Endothelial cell of umbilical vein (primary cell): ENCODE data around the gene HIRA. TPM values are rescaled to one million over a fixed set of nuclear protein-coding genes. Genes with fewer than 3 reads are reported as not detected.

Source experiments
- BruUV-seq: library from RNA; stranded (reverse); fragments of 400-500 nt; replicated peaks from 2 replicates; lab custom pipeline; 2021; lab: Mats Ljungman, UMichigan
- CTCF ChIA-PET: fragments of 300-600, 350-600 bp; sonication (Branson Sonifier 250); formaldehyde crosslinking; loops from one replicate; lab custom pipeline; 2021; ENCODE audit warnings: antibody characterized with exemption, inconsistent platforms; lab: Charles Lee
- POLR2A ChIA-PET: fragments of 300-600, 350-600 bp; sonication (Branson Sonifier 250); formaldehyde crosslinking; loops from one replicate; lab custom pipeline; 2021; ENCODE audit warnings: antibody characterized with exemption, inconsistent platforms; lab: Charles Lee
- DNase-seq: peaks from one replicate; pipeline ENCODE4 v3.0.0-alpha.2; 2011; ENCODE audit warnings: low read depth, low spot score
- FAIRE-seq: peaks from 2 replicates; lab custom pipeline; 2011; peaks lifted over from hg19 to GRCh38; lab: Jason Lieb, UNC
- H2AFZ ChIP-seq: 2 replicates; pipeline ENCODE4 v1.6.0; 2012; ENCODE audit warnings: low read depth, low read length, control low read depth, inconsistent platforms
- H3K27ac ChIP-seq: 2 replicates; pipeline ENCODE4 v1.5.1; 2011; ENCODE audit warnings: low read depth, mild to moderate bottlenecking, control low read depth, low read length, moderate library complexity; ENCODE audit not compliant: insufficient read depth
- H3K27me3 ChIP-seq, 2 experiments: 2 replicates each; pipeline versions ENCODE4 v1.6.0 to v1.6.1; 2011; ENCODE audit warnings: low read length in 2 of 2, mixed read lengths in 1 of 2; ENCODE audit not compliant: control insufficient read depth in 2 of 2, insufficient read depth in 2 of 2
- H3K36me3 ChIP-seq, 2 experiments: 2 replicates in 1 of 2; 3 replicates in 1 of 2; pipeline ENCODE4 v1.5.1; 2011; ENCODE audit warnings: low read length in 2 of 2, mild to moderate bottlenecking in 1 of 2, moderate library complexity in 1 of 2; ENCODE audit not compliant: control insufficient read depth in 2 of 2, insufficient read depth in 2 of 2; ENCODE audit errors: extremely low read depth in 1 of 2
- H3K4me1 ChIP-seq: 3 replicates; pipeline ENCODE4 v1.5.1; 2011; ENCODE audit warnings: mild to moderate bottlenecking, low read length; ENCODE audit not compliant: control insufficient read depth, insufficient read depth; ENCODE audit errors: extremely low read depth
- H3K4me2 ChIP-seq: 2 replicates; pipeline ENCODE4 v1.6.1; 2011; ENCODE audit warnings: low read length, control low read depth, mixed read lengths; ENCODE audit not compliant: insufficient read depth
- H3K4me3 ChIP-seq, 3 experiments: fragments of 200-600 bp in 1 of 3; sonication (generic), shearing (Covaris generic) in 1 of 3; replicated peaks in 1 of 3; 2 replicates each; pipeline ENCODE4 v1.5.1; 2011 to 2016; ENCODE audit warnings: control low read depth in 3 of 3, low read length in 3 of 3, mild to moderate bottlenecking in 2 of 3, inconsistent platforms in 1 of 3, low read depth in 1 of 3, moderate library complexity in 1 of 3; ENCODE audit not compliant: insufficient read depth in 1 of 3
- H3K79me2 ChIP-seq: 2 replicates; pipeline ENCODE4 v1.6.0; 2012; ENCODE audit warnings: low read length, inconsistent platforms; ENCODE audit not compliant: control insufficient read depth, insufficient read depth
- H3K9ac ChIP-seq: replicated peaks from 2 replicates; pipeline ENCODE3; 2011; ENCODE audit warnings: low read length, control low read depth; ENCODE audit not compliant: insufficient read depth; ENCODE audit errors: extremely low read depth
- H3K9me1 ChIP-seq: replicated peaks from 3 replicates; pipeline ENCODE4 v1.6.0; 2011; ENCODE audit warnings: mild to moderate bottlenecking, low read length; ENCODE audit not compliant: control insufficient read depth, insufficient read depth; ENCODE audit errors: extremely low read depth
- H3K9me3 ChIP-seq: replicated peaks from 2 replicates; pipeline ENCODE4 v1.5.1; 2012; ENCODE audit warnings: low read length, inconsistent platforms; ENCODE audit not compliant: control insufficient read depth, insufficient read depth
- H4K20me1 ChIP-seq: replicated peaks from 2 replicates; pipeline ENCODE3; 2011; ENCODE audit warnings: mild to moderate bottlenecking, low read length; ENCODE audit not compliant: control insufficient read depth, insufficient read depth; ENCODE audit errors: extremely low read depth
- EZH2 ChIP-seq: IDR thresholded peaks from 2 replicates; pipeline ENCODE4 v1.6.1; 2012; ENCODE audit warnings: borderline replicate concordance, low read depth, mild to moderate bottlenecking, moderate library complexity, low read length, inconsistent platforms; ENCODE audit not compliant: severe bottlenecking
- FOS ChIP-seq: IDR thresholded peaks from 2 replicates; pipeline ENCODE4 v1.6.1; 2011; ENCODE audit warnings: mild to moderate bottlenecking, low read length, moderate library complexity, borderline replicate concordance; ENCODE audit not compliant: insufficient read depth
- GATA2 ChIP-seq: IDR thresholded peaks from 2 replicates; pipeline ENCODE4 v1.7.0; 2011; ENCODE audit warnings: low read depth, mild to moderate bottlenecking, moderate library complexity, mixed read lengths, low read length; ENCODE audit not compliant: insufficient read length, insufficient read depth
- JUN ChIP-seq: IDR thresholded peaks from 2 replicates; pipeline ENCODE4 v1.6.1; 2011; ENCODE audit warnings: borderline replicate concordance, low read depth; ENCODE audit not compliant: insufficient read length, insufficient read depth
- MYC ChIP-seq: IDR thresholded peaks from one replicate; pipeline ENCODE4 v1.6.1; 2011; ENCODE audit warnings: mild to moderate bottlenecking, low read depth, low read length
- POLR2A ChIP-seq: IDR thresholded peaks from 2 replicates; pipeline ENCODE4 v1.6.1; 2012; ENCODE audit warnings: low read depth, mild to moderate bottlenecking, control low read depth, low read length
- POLR2AphosphoS5 ChIP-seq: IDR thresholded peaks from 2 replicates; pipeline ENCODE4 v1.6.1; 2012; ENCODE audit warnings: low read depth, mild to moderate bottlenecking, control low read depth, low read length, moderate library complexity; ENCODE audit not compliant: insufficient read depth
- dilution Hi-C: fragments of 300-500 bp; cut with MboI; formaldehyde crosslinking; loops from one replicate; pipeline ENCODE4 v1.15.0; 2019; ENCODE audit warnings: low sequenced_read_pairs; ENCODE audit not compliant: extremely low pct_ligation_motif_present
- intact Hi-C: fragments of 100-400 bp; cut with micrococcal nuclease; formaldehyde crosslinking; loops from one replicate; pipeline ENCODE4 v1.10.0; 2022
- polyA plus RNA-seq, 4 experiments: library from polyadenylated mRNA; depleted of rRNA in 3 of 4; stranded (reverse) in 3 of 4; unstranded in 1 of 4; fragments of >200 nt; gene quantifications; 2 replicates each; pipeline versions ENCODE4 v1.2.1 to v1.2.3, GENCODE V29; 2011 to 2012; ENCODE audit warnings: missing spikeins in 1 of 4
- total RNA-seq: library from RNA; stranded (reverse); gene quantifications from 2 replicates; pipeline ENCODE4 v1.2.3, GENCODE V29; 2021
- TF ChIP-seq, protein P1 (sequence below): IDR thresholded peaks from 2 replicates; pipeline ENCODE4 v1.6.1; 2011; ENCODE audit not compliant: insufficient read depth, insufficient read length

Gene HIRA
- total and polyA plus RNA-seq, 2 donors (not counting 3 experiments of a cell fraction or from before 2014, with no cell fraction given) = 17.3 to 27.7 TPM

DNA sequence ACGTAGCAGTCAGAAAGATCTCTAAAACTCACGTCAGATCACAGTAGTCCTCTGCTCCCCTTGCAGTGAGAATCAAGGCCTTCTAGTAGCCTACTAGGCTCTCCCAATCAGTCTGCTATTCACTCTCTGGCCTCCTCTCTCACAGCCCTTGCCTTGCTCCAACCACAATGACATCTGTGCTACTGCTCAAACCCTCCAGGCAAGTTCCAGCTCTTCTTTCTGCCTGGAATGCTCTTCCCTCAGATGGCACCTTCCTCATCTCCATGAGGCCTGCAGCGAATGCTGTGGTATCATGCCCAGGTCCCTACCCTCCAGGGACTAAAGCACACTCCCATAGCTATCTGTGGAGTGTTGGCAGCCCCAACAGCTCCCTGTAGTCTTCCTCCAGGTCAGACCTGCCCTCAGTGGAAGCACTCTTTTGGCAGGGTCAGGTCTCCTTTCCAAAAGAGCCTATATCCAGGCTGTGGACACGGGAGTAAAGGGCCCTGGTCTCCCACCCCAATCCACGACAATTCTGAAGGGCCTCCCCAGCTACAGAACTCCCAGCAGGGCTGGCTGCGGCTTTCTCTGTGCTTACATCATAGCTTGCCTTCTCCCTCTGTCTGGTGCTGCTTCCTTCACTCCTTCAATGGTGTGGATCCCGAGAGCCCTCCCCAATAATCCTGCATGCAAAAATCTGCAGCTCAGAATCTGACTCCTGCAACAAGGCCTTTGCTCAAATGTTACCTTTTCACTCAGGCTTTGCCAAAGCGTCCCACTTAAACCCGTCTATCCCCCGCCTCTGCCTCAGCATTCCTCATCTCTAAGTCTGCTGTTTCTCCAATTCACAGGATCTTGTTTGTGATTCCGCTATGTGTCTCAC is 8.9 kb downstream of the HIRA start:
- H3K36me3 ChIP-seq = no peaks in the 10 kb centered on the region
- CTCF ChIA-PET = interaction anchor here (0.7 kb wide), 1 partner anchor 190 kb away, joined by 3 read pairs; no protein-coding TSS in a partner anchor
- no peaks in the 10 kb centered on the region for H3K9me3 ChIP-seq
- no peaks in the 10 kb centered on the region for H3K9me1 ChIP-seq
- TF ChIP-seq EZH2 (no peak), POLR2A (no peak)
- FAIRE-seq (no peak), DNase-seq (no peak)
- no peak overlapping the region for H3K27ac ChIP-seq
- no peaks in the 10 kb centered on the region for H3K27me3 ChIP-seq
- peaks cover 94% of the 10 kb centered on the region for H3K79me2 ChIP-seq
- no peak overlapping the region for H3K9ac ChIP-seq
- intact Hi-C loops = no loop called here
- dilution Hi-C loops = no loop called here
- H3K4me2 ChIP-seq = no peak overlapping the region
- POLR2A ChIA-PET = no interaction called here
- no peak overlapping the region for H2AFZ ChIP-seq
- no peaks in the 10 kb centered on the region for H4K20me1 ChIP-seq
- BruUV-seq = no TSS peak
- peaks cover 8% of the 10 kb centered on the region for H3K4me1 ChIP-seq
- H3K4me3 ChIP-seq = no peak overlapping the region

DNA sequence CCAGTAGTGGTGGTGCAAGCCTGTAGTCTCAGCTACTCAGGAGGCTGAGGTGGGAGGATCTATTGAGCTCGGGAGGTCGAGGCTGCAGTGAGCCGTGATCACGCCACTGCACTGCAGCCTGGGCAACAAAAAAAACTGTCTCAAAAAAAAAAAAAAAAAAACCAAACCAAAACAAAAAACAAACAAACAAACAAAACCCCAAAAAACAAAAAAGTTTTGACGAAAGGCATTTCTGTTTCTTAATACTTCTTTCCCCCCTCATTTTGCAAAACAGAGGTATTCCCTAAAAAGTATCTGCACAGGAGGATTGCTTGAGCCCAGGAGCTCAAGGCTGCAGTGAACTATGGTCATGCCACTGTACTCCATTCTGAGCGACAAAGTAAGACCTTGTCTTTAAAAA is 11.2 kb downstream of the HIRA start:
- H3K27ac ChIP-seq = no peak overlapping the region
- H3K9me3 ChIP-seq = no peaks in the 10 kb centered on the region
- TF ChIP-seq EZH2 (no peak), FOS (no peak), POLR2AphosphoS5 (no peak), POLR2A (no peak), MYC (no peak), GATA2 (no peak), JUN (no peak)
- TF ChIP-seq, protein P1, sequence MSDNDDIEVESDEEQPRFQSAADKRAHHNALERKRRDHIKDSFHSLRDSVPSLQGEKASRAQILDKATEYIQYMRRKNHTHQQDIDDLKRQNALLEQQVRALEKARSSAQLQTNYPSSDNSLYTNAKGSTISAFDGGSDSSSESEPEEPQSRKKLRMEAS = no peak
- H3K9ac ChIP-seq = no peak overlapping the region
- no peaks in the 10 kb centered on the region for H3K9me1 ChIP-seq
- no peaks in the 10 kb centered on the region for H4K20me1 ChIP-seq
- peaks cover 93% of the 10 kb centered on the region for H3K79me2 ChIP-seq
- H3K36me3 ChIP-seq = no peaks in the 10 kb centered on the region
- intact Hi-C loops (no loop called here), dilution Hi-C loops (no loop called here)
- H3K4me1 ChIP-seq = peaks cover 8% of the 10 kb centered on the region
- POLR2A ChIA-PET = no interaction called here
- CTCF ChIA-PET = no interaction called here
- DNase-seq (no peak), FAIRE-seq (no peak)
- no TSS peak for BruUV-seq
- no peaks in the 10 kb centered on the region for H3K27me3 ChIP-seq
- H2AFZ ChIP-seq = no peak overlapping the region
- no peak overlapping the region for H3K4me2 ChIP-seq
- no peak overlapping the region for H3K4me3 ChIP-seq
